WTC11 (cell line): ENCODE data around the gene LPCAT1. TPM values are rescaled to one million over a fixed set of nuclear protein-coding genes. Genes with fewer than 3 reads are reported as not detected.

Experiments
- ATAC-seq: fragments of 200-7000 bp; cut with Tn5 transposase; 2 replicates; pipeline ENCODE4 v1.10.0; 2021; ENCODE audit warnings: mild to moderate bottlenecking, moderate library complexity
- CTCF ChIA-PET: fragments of 300-600 bp; sonication (Branson Sonifier 250); formaldehyde crosslinking; loops from one replicate; lab custom pipeline; 2021; ENCODE audit warnings: antibody characterized with exemption; lab: Charles Lee
- POLR2A ChIA-PET: fragments of 350-600 bp; sonication (Branson Sonifier 250); formaldehyde crosslinking; loops from one replicate; lab custom pipeline; 2021; ENCODE audit warnings: antibody characterized with exemption; lab: Charles Lee
- DNase-seq: peaks from one replicate; pipeline ENCODE4 v3.0.0; 2021; ENCODE audit warnings: low spot score
- H3K27ac Mint-ChIP-seq: 2 replicates; pipeline ENCODE4 v1.8.0; 2021; ENCODE audit warnings: mixed read lengths
- H3K27me3 Mint-ChIP-seq: 2 replicates; pipeline ENCODE4 v1.8.0; 2021; ENCODE audit warnings: low read depth, mild to moderate bottlenecking, moderate library complexity, mixed read lengths
- H3K36me3 Mint-ChIP-seq: 2 replicates; pipeline ENCODE4 v1.8.0; 2021; ENCODE audit warnings: mixed read lengths
- H3K4me1 Mint-ChIP-seq: 2 replicates; pipeline ENCODE4 v1.8.0; 2022; ENCODE audit warnings: mixed read lengths
- H3K4me3 Mint-ChIP-seq: 2 replicates; pipeline ENCODE4 v1.8.0; 2021; ENCODE audit warnings: mild to moderate bottlenecking, moderate library complexity, mixed read lengths
- H3K9me3 Mint-ChIP-seq: 2 replicates; pipeline ENCODE4 v1.8.0; 2021; ENCODE audit warnings: mixed read lengths
- AR ChIP-seq: fragments of 250-450 bp; sonication (Bioruptor Pico); IDR thresholded peaks from 2 replicates; pipeline ENCODE4 v1.9.0; 2021; ENCODE audit warnings: mild to moderate bottlenecking
- ARID4B ChIP-seq: sonication (generic); formaldehyde crosslinking; IDR thresholded peaks from 2 replicates; pipeline ENCODE4 v1.8.0; 2023; ENCODE audit warnings: missing genetic modification reagents, mild to moderate bottlenecking, borderline replicate concordance
- ATF2 ChIP-seq: sonication (generic); formaldehyde crosslinking; IDR thresholded peaks from 2 replicates; pipeline ENCODE4 v1.8.1; 2022; ENCODE audit warnings: low read depth, missing genetic modification reagents, borderline replicate concordance
- ATF3 ChIP-seq: sonication (generic); formaldehyde crosslinking; conservative IDR thresholded peaks from 2 replicates; pipeline ENCODE4 v1.8.1; 2022; ENCODE audit warnings: mild to moderate bottlenecking, missing genetic modification reagents
- CBFB ChIP-seq: sonication (generic); formaldehyde crosslinking; IDR thresholded peaks from 2 replicates; pipeline ENCODE4 v1.8.1; 2022; ENCODE audit warnings: mild to moderate bottlenecking, low read depth, missing genetic modification reagents
- CREM ChIP-seq: sonication (generic); formaldehyde crosslinking; IDR thresholded peaks from 2 replicates; pipeline ENCODE4 v1.8.1; 2022; ENCODE audit warnings: mild to moderate bottlenecking, missing genetic modification reagents, moderate library complexity
- ETV6 ChIP-seq: sonication (generic); formaldehyde crosslinking; IDR thresholded peaks from 2 replicates; pipeline ENCODE4 v1.8.1; 2022; ENCODE audit warnings: mild to moderate bottlenecking, missing genetic modification reagents
- HMGA2 ChIP-seq: fragments of 250-450 bp; sonication (Bioruptor Pico); IDR thresholded peaks from 2 replicates; pipeline ENCODE4 v1.4.0; 2021; ENCODE audit warnings: mild to moderate bottlenecking, moderate library complexity
- JUN ChIP-seq: sonication (generic); formaldehyde crosslinking; IDR thresholded peaks from 2 replicates; pipeline ENCODE4 v1.8.0; 2023; ENCODE audit warnings: mild to moderate bottlenecking, missing genetic modification reagents
- MAX ChIP-seq: sonication (generic); formaldehyde crosslinking; IDR thresholded peaks from 2 replicates; pipeline ENCODE4 v1.8.0; 2022; ENCODE audit warnings: mild to moderate bottlenecking, missing genetic modification reagents
- MLX ChIP-seq: sonication (generic); formaldehyde crosslinking; IDR thresholded peaks from 2 replicates; pipeline ENCODE4 v1.8.1; 2023; ENCODE audit warnings: mild to moderate bottlenecking, missing genetic modification reagents, moderate library complexity
- NFATC4 ChIP-seq: fragments of 250-450 bp; sonication (Bioruptor Pico); IDR thresholded peaks from 2 replicates; pipeline ENCODE4 v1.9.0; 2021; ENCODE audit warnings: mild to moderate bottlenecking
- NFE2L1 ChIP-seq: sonication (generic); formaldehyde crosslinking; IDR thresholded peaks from 2 replicates; pipeline ENCODE4 v1.8.1; 2023; ENCODE audit warnings: missing genetic modification reagents
- SOX15 ChIP-seq: fragments of 250-450 bp; sonication (Bioruptor Pico); IDR thresholded peaks from 2 replicates; pipeline ENCODE4 v1.9.0; 2021; ENCODE audit warnings: mild to moderate bottlenecking
- TEAD4 ChIP-seq: sonication (generic); formaldehyde crosslinking; IDR thresholded peaks from 2 replicates; pipeline ENCODE4 v1.8.0; 2022; ENCODE audit warnings: mild to moderate bottlenecking, missing genetic modification reagents
- TP53 ChIP-seq: sonication (generic); formaldehyde crosslinking; IDR thresholded peaks from 2 replicates; pipeline ENCODE4 v1.8.1; 2023; ENCODE audit warnings: mild to moderate bottlenecking, missing genetic modification reagents
- ZBTB21 ChIP-seq: sonication (generic); formaldehyde crosslinking; IDR thresholded peaks from 2 replicates; pipeline ENCODE4 v1.8.1; 2023; ENCODE audit warnings: mild to moderate bottlenecking, missing genetic modification reagents, borderline replicate concordance
- ZNF219 ChIP-seq: sonication (generic); formaldehyde crosslinking; IDR thresholded peaks from 2 replicates; pipeline ENCODE4 v1.8.0; 2023; ENCODE audit warnings: missing genetic modification reagents, mild to moderate bottlenecking, borderline replicate concordance
- ZNF317 ChIP-seq: sonication (generic); formaldehyde crosslinking; IDR thresholded peaks from 2 replicates; pipeline ENCODE4 v1.8.1; 2023; ENCODE audit warnings: low read depth, mild to moderate bottlenecking, moderate library complexity, missing genetic modification reagents, borderline replicate concordance
- ZNF423 ChIP-seq: fragments of 250-450 bp; sonication (Bioruptor Pico); IDR thresholded peaks from 2 replicates; pipeline ENCODE4 v2.1.2; 2022; ENCODE audit warnings: mild to moderate bottlenecking, moderate library complexity
- total RNA-seq: library from RNA; stranded (reverse); gene quantifications from 3 replicates; pipeline ENCODE4 v1.2.3, GENCODE V29; 2021

Gene LPCAT1
- total RNA-seq, 1 experiment from 2014 or later: 206 TPM

GRCh38 chr5:1548702-1549474 is 25.1 kb upstream of the LPCAT1 start:
- Mint-ChIP-seq H3K4me1 (no peaks in the 10 kb centered on the region), H3K9me3 (peaks cover 7% of the 10 kb centered on the region; the same call in 1 of the 2 replicates), H3K4me3 (no peak overlapping the region), H3K36me3 (no peaks in the 10 kb centered on the region), H3K27me3 (no peaks in the 10 kb centered on the region), H3K27ac (no peak overlapping the region)
- TF ChIP-seq TEAD4 (CRISPR knock-in tag) (no peak), ZNF317 (CRISPR knock-in tag) (no peak), NFE2L1 (CRISPR knock-in tag) (no peak), SOX15 (CRISPR knock-in tag) (no peak), ARID4B (CRISPR knock-in tag) (no peak), ETV6 (CRISPR knock-in tag) (no peak)
- DNase-seq (no peak), ATAC-seq (no peak)
- POLR2A ChIA-PET: interaction anchor here (1.2 kb wide), 1 partner anchor 45 kb away, joined by 3 read pairs; no protein-coding TSS in a partner anchor
- CTCF ChIA-PET: no interaction called here

- ChIA-PET POLR2A (interaction anchor here (1.2 kb wide), 1 partner anchor 47 kb away, joined by 3 read pairs; no protein-coding TSS in a partner anchor), CTCF (no interaction called here)
- H3K4me3 Mint-ChIP-seq: no peak overlapping the region
- H3K27ac Mint-ChIP-seq: no peak overlapping the region
- H3K36me3 Mint-ChIP-seq: no peaks in the 10 kb centered on the region
- H3K27me3 Mint-ChIP-seq: no peaks in the 10 kb centered on the region
- DNase-seq: no peak
- TF ChIP-seq CREM (CRISPR knock-in tag) (no peak), ATF2 (CRISPR knock-in tag) (no peak)
- peaks cover 7% of the 10 kb centered on the region; the same call in 1 of the 2 replicates for H3K9me3 Mint-ChIP-seq
- no peaks in the 10 kb centered on the region for H3K4me1 Mint-ChIP-seq
- ATAC-seq: no peak
These were observed 23.9 kb upstream of the LPCAT1 start for GRCh38 chr5:1547655-1548054.

- DNase-seq: no peak
- TF ChIP-seq NFATC4 (no peak), AR (CRISPR knock-in tag) (no peak), ZBTB21 (CRISPR knock-in tag) (no peak), ATF3 (no peak), TP53 (CRISPR knock-in tag) (no peak), MAX (CRISPR knock-in tag) (no peak), HMGA2 (CRISPR knock-in tag) (no peak), ZNF219 (CRISPR knock-in tag) (no peak), CREM (CRISPR knock-in tag) (no peak), MLX (CRISPR knock-in tag) (no peak), JUN (no peak), ZNF423 (no peak), TEAD4 (CRISPR knock-in tag) (no peak), CBFB (CRISPR knock-in tag) (no peak)
- no peaks in the 10 kb centered on the region for H3K27me3 Mint-ChIP-seq
- no peak overlapping the region for H3K4me3 Mint-ChIP-seq
- POLR2A ChIA-PET: interaction anchor here (1.2 kb wide), 1 partner anchor 47 kb away, joined by 3 read pairs; no protein-coding TSS in a partner anchor
- no peak for ATAC-seq
- no peaks in the 10 kb centered on the region for H3K36me3 Mint-ChIP-seq
- no peaks in the 10 kb centered on the region for H3K4me1 Mint-ChIP-seq
- H3K9me3 Mint-ChIP-seq: peaks cover 7% of the 10 kb centered on the region; the same call in 1 of the 2 replicates
- CTCF ChIA-PET: no interaction called here
- H3K27ac Mint-ChIP-seq: no peak overlapping the region
These were observed 23.5 kb upstream of the LPCAT1 start for GRCh38 chr5:1547236-1547635.
